Transverse colon (tissue), 4 donors: ENCODE data around the gene ADAMTS14. TPM values are rescaled to one million over a fixed set of nuclear protein-coding genes. Genes with fewer than 3 reads are reported as not detected.

Source experiments
- DNase-seq: peaks from one replicate; pipeline ENCODE4 v3.0.0-alpha.2; 2019
- H3K27ac ChIP-seq, 4 donors: fragments of 200-600 bp; sonication (generic); 2 replicates each; pipeline ENCODE4 v1.5.1; 2016 to 2018; ENCODE audit warnings: inconsistent platforms in 4 of 4
- H3K27me3 ChIP-seq: fragments of 200-600 bp; sonication (generic); 2 replicates; pipeline ENCODE4 v1.5.1; 2017; ENCODE audit warnings: inconsistent platforms
- H3K36me3 ChIP-seq, 4 donors: fragments of 200-600 bp; sonication (generic); 2 replicates each; pipeline ENCODE4 v1.5.1; 2017 to 2019; ENCODE audit warnings: inconsistent platforms in 4 of 4
- H3K4me1 ChIP-seq, 4 donors: fragments of 200-600 bp; sonication (generic); 2 replicates each; pipeline ENCODE4 v1.5.1; 2017 to 2020; ENCODE audit warnings: inconsistent platforms in 4 of 4
- H3K4me3 ChIP-seq, 4 donors: fragments of 200-600 bp; sonication (generic); 1 replicate in 1 of 4; 2 replicates in 3 of 4; pipeline versions ENCODE4 v1.5.1 to v1.6.1; 2017 to 2019; ENCODE audit warnings: inconsistent platforms in 4 of 4
- H3K9me3 ChIP-seq, 2 donors: fragments of 200-600 bp; sonication (generic); 2 replicates each; pipeline ENCODE4 v1.5.1; 2017 to 2019; ENCODE audit warnings: inconsistent platforms in 2 of 2
- EP300 ChIP-seq: sonication (generic); formaldehyde crosslinking; IDR thresholded peaks from one replicate; pipeline ENCODE4 v1.6.1; 2017; ENCODE audit warnings: antibody characterized with exemption, low read depth
- POLR2A ChIP-seq: fragments of 450-650 bp; IDR thresholded peaks from one replicate; pipeline ENCODE4 v1.6.1; 2016; ENCODE audit warnings: antibody characterized with exemption, mild to moderate bottlenecking, moderate library complexity
- POLR2AphosphoS5 ChIP-seq, 3 donors: sonication (generic); formaldehyde crosslinking; IDR thresholded peaks; one replicate each; pipeline ENCODE4 v1.6.1; 2016; ENCODE audit warnings: antibody characterized with exemption in 3 of 3
- WGBS, 2 donors: methylation state at CpG; one replicate each; pipeline ENCODE4 v1.1.5; 2018; ENCODE audit warnings: low coverage in 1 of 2; 5-methylcytosine and 5-hydroxymethylcytosine counted together
- in situ Hi-C, 4 donors: fragments of 200-750 bp; cut with MboI; loops; one replicate each; pipeline versions ENCODE4 v1.15.0 to v1.15.1; 2017; ENCODE audit warnings: low sequenced_read_pairs in 3 of 4, low pct_ligation_motif_present in 1 of 4, low pct_unique_long_range_greater_than_20kb in 1 of 4
- intact Hi-C: fragments of 100-400 bp; cut with DNase I; formaldehyde crosslinking; loops from one replicate; pipeline ENCODE4 v1.15.1; 2023; ENCODE audit warnings: low total_unique reads
- total RNA-seq, 4 donors: library from RNA; depleted of rRNA; stranded (reverse); fragments of >200 nt; gene quantifications; one replicate each; pipeline ENCODE4 v1.1.0, GENCODE V29; 2016
- TF ChIP-seq, protein P1 (sequence below), 5 experiments: fragments of 200-600 bp in 3 of 5; fragments of 450-650 bp in 2 of 5; sonication (generic) in 3 of 5; IDR thresholded peaks; 1 replicate in 2 of 5; 2 replicates in 3 of 5; pipeline ENCODE4 v1.5.1; 2016 to 2017; ENCODE audit warnings: antibody characterized with exemption in 5 of 5, inconsistent platforms in 3 of 5, mild to moderate bottlenecking in 2 of 5, moderate library complexity in 1 of 5

Gene ADAMTS14
- total RNA-seq, 4 donors from 2014 or later = 0.95 to 3.8 (median 1.4) TPM

DNA sequence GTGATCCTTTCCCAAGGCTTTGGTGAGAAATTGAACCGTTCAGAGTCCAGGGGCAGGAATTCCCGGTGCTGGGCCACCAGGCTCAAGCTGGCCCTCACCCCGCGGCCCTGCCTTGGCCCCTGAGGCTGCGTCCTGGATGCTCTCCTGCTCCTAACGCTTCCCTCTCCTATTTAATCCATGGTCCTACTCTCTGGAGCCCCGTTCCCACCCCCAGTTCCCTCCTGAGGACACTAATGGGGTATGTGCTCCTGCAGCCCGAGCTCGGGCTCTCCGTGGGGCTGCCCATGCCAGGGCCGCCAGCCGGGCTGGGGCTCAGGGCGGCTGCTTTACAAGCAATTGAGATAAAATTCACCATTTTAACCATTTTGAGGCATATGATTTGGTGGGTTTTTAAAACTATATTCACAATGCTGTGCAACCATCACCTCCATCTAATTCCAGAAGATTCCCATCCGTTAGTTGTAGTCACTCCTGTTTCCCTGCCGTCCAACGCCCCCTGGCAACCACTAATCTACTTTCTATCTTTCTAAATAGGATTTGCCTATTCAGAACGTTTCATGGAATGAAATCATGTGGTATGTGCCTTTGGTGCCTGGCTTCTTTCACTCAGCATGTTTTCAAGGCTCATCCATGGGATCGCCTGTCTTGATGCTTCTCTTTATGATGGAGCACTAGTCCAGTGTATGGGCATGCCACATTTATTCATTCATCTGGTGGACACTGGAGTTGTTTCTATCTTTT, 33.0 kb downstream of the ADAMTS14 start:
- no peak for TF ChIP-seq POLR2AphosphoS5 (IDR thresholded peaks at IDR 0.05)
- TF ChIP-seq EP300 = no peak
- TF ChIP-seq POLR2A = no peak
- TF ChIP-seq, protein P1, sequence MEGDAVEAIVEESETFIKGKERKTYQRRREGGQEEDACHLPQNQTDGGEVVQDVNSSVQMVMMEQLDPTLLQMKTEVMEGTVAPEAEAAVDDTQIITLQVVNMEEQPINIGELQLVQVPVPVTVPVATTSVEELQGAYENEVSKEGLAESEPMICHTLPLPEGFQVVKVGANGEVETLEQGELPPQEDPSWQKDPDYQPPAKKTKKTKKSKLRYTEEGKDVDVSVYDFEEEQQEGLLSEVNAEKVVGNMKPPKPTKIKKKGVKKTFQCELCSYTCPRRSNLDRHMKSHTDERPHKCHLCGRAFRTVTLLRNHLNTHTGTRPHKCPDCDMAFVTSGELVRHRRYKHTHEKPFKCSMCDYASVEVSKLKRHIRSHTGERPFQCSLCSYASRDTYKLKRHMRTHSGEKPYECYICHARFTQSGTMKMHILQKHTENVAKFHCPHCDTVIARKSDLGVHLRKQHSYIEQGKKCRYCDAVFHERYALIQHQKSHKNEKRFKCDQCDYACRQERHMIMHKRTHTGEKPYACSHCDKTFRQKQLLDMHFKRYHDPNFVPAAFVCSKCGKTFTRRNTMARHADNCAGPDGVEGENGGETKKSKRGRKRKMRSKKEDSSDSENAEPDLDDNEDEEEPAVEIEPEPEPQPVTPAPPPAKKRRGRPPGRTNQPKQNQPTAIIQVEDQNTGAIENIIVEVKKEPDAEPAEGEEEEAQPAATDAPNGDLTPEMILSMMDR (IDR thresholded peaks at IDR 0.05) = no peak
- WGBS, 2 donors = 88 to 95% methylated on average over 11 to 18 of the region's 18 CpGs
- no peaks in the 10 kb centered on the region for H3K27me3 ChIP-seq

DNA sequence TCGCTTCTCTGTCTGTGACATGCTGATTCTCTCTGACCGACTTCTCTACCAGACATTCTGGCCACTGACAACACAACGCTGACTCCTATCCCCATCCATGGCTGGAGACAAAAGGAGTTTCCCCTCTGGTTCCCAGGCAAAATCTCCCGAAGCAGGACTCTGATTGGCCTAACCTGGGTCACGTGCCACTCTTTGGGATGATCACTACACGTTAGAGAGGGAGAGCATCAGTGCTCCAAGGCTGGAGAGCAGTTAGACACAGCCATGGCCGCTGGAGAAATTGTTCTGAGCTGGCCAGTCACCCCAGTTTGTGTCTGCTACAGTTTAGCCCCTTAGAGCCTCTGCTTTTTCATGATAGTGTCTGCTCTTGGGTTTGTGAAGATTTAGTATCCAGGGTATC, 38.9 kb downstream of the ADAMTS14 start:
- no peak overlapping the region for H3K27ac ChIP-seq
- TF ChIP-seq POLR2AphosphoS5 (IDR thresholded peaks at IDR 0.05) (no peak), POLR2A (no peak), EP300 (no peak)
- TF ChIP-seq, protein P1 (IDR thresholded peaks at IDR 0.05) = no peak
- no peaks in the 10 kb centered on the region for H3K27me3 ChIP-seq
- H3K9me3 ChIP-seq = no peaks in the 10 kb centered on the region
- DNase-seq = no peak
- intact Hi-C loops = no loop called here
- H3K4me3 ChIP-seq = no peak overlapping the region
- peaks cover 0 to 9% (median 0%) of the 10 kb centered on the region in 4 donors for H3K4me1 ChIP-seq
- H3K36me3 ChIP-seq = no peaks in the 10 kb centered on the region
- in situ Hi-C loops = no loop called here
- 71 to 91% methylated on average over 3 to 7 of the region's 7 CpGs for WGBS, 2 donors

More for the DNA sequence above, 33.0 kb downstream of the ADAMTS14 start:
- Histone ChIP-seq H3K9me3 (no peaks in the 10 kb centered on the region), H3K4me3 (no peak overlapping the region), H3K27ac (no peak overlapping the region), H3K4me1 (no peaks in the 10 kb centered on the region), H3K36me3 (no peaks in the 10 kb centered on the region)
- intact Hi-C loops = no loop called here
- in situ Hi-C loops = no loop called here
- DNase-seq = no peak

DNA sequence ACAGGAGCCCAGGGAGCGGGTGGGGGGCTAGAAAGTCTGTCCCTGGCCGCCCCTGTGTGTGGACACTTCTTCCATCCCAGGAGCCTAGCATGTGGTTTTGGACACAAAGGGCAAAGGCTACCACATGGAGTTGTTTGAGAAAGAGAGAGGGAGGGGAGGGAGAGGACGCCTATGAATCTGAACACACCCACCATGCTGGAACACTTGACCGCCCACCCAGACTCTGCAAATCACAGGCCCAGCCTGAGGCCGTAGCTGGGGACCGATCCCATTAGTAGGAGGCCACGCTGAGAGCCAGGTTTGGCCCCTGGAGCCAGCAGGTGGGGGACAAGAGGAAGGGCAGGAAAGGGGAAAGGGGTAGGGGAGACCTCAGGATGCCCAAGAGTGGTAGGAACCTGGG, 39.6 kb downstream of the ADAMTS14 start:
- Histone ChIP-seq H3K9me3 (no peaks in the 10 kb centered on the region), H3K4me1 (peaks cover 0 to 9% (median 0%) of the 10 kb centered on the region in 4 donors), H3K27me3 (no peaks in the 10 kb centered on the region), H3K36me3 (no peaks in the 10 kb centered on the region), H3K4me3 (no peak overlapping the region), H3K27ac (no peak overlapping the region)
- WGBS, 2 donors = 71 to 73% methylated on average over 5 to 7 of the region's 7 CpGs
- no peak for DNase-seq
- in situ Hi-C loops = no loop called here
- no peak for TF ChIP-seq POLR2A
- TF ChIP-seq EP300 = no peak
- TF ChIP-seq, protein P1 (IDR thresholded peaks at IDR 0.05) = no peak
- no peak for TF ChIP-seq POLR2AphosphoS5 (IDR thresholded peaks at IDR 0.05)
- intact Hi-C loops = no loop called here

DNA sequence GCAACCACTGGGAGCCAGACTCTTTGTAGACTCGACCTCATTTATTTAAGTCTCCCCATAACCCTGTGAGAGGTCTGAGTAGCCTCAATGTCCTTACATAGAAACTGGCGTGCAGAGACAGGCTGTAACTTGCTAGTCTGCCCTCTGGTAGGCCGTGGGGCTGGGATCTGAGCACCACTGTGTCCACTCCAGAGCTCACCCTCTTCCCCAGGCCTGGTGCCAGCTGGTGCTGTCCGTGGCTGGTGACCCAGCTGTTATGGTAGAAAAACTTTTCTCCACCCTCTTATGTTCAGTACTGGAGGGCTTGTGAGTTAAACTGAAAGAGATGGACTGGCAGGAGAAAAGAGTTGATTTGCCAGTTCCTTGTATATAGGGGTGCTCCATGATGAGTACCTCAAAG, 41.9 kb downstream of the ADAMTS14 start:
- Histone ChIP-seq H3K4me1 (peaks cover 0 to 9% (median 0%) of the 10 kb centered on the region in 4 donors), H3K27ac (no peak overlapping the region), H3K27me3 (no peaks in the 10 kb centered on the region), H3K9me3 (no peaks in the 10 kb centered on the region), H3K36me3 (no peaks in the 10 kb centered on the region), H3K4me3 (no peak overlapping the region)
- 68% methylated on average over 4 of the region's 4 CpGs; no CpG with 5 or more reads in 1 of the 2 donors for WGBS, 2 donors
- intact Hi-C loops (no loop called here), in situ Hi-C loops (no loop called here)
- no peak for TF ChIP-seq POLR2A
- no peak for TF ChIP-seq POLR2AphosphoS5 (IDR thresholded peaks at IDR 0.05)
- no peak for TF ChIP-seq EP300
- TF ChIP-seq, protein P1 (IDR thresholded peaks at IDR 0.05) = no peak
- no peak for DNase-seq
